ENCODE measurements around the gene NKD2.
A peak's percentile ranks its signal among the peaks of the same experiment; 100 is the strongest.

Gene NKD2

DNA sequence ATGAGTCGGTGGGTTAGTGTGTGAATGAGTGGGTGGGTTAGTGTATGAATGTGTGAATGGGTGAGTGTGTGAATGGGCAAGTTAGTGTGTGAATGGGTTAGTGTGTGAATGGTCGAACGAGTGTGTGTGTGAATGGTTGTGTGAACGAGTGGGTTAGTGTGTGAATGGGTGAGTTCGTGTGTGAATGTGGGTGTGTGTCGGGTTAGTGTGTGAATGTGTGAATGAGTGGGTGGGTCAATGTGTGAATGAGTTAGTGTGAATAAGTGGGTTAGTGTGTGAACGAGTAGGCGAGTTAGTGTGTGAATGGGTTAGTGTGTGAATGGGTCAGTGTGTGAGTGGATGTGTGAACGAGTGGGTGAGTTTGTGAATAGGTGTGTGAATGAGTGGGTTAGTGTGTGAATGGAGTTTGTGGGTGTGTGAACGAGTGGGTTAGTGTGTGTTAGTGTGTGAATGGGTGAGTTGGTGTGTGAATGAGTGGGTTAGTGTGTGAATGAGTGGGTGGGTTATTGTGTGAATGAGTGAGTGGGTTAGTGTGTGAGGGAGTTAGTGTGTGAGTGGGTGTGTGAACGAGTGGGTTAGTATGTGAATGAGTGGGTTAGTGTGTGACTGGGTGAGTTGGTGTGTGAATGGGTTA, 38.8 kb downstream of the NKD2 start:
- no peak for DNase-seq

DNA sequence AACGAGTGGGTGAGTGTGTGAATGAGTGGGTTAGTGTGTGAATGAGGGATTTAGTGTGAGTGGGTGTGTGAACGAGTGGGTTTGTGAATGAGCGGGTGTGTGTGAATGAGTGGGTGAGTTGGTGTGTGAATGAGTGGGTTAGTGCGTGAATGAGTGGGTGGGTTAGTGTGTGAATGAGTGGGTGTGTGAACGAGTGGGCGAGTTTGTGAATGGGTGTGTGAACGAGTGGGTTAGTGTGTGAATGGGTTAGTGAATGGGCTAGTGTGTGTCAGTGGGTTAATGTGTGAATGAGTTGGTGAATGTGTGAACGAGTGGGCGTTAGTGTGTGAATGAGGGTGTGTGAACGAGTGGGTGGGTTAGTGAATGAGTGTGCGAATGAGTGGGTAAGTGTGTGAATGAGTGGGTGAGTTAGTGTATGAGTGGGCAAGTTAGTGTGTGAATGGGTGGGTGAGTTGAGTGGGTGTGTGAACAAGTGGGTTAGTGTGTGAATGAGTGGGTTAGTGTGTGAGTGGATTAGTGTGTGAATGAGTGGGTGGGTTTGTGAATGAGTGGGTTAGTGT, 39.6 kb downstream of the NKD2 start:
- DNase-seq = no peak

DNA sequence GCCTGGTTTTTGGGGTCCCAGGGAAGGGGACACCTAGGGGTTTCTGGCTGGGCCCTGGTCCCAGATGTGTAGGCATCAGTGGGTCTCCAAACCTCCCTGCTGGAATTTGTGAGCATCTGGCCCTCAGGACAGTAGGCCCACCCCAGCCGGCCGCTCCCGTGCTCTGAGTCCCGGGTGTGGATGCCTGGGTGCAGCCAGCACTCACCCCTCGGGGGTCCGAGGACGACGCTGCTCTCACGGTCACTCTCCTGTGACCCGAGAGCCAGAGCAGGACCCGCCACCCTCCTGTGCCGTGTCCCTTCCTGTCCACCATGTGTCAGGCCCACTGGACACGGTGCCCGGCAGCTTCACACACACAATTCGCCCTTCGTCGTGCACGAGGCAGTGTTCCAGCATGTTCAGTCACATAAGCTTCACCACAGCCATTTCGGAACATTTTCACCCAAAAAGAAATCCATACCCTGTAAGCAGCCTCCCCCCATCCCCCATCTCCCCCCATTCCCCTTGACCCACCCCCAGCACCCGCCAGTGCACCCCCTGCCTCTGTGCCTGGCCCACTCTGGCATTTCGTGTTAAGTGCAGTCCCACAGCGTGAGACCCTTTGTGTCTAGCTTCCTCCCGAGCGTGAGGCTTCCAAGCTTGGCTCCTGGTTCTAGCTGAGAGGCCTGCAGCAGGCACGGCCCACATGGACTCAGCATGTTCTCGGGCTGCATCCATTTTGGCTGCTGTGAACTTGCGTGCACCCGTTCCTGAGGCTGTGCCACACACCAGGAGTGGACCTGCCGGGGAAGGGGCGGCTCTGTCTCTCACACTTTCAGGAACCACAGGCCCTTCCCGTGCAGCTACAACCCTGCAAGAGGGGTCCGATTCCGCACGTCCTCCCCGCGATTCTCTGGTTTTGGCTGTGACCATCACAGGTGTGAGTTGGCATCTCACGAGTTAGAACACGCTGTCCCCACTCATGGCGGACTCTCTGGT, 40.5 kb downstream of the NKD2 start:
- no peak for DNase-seq

DNA sequence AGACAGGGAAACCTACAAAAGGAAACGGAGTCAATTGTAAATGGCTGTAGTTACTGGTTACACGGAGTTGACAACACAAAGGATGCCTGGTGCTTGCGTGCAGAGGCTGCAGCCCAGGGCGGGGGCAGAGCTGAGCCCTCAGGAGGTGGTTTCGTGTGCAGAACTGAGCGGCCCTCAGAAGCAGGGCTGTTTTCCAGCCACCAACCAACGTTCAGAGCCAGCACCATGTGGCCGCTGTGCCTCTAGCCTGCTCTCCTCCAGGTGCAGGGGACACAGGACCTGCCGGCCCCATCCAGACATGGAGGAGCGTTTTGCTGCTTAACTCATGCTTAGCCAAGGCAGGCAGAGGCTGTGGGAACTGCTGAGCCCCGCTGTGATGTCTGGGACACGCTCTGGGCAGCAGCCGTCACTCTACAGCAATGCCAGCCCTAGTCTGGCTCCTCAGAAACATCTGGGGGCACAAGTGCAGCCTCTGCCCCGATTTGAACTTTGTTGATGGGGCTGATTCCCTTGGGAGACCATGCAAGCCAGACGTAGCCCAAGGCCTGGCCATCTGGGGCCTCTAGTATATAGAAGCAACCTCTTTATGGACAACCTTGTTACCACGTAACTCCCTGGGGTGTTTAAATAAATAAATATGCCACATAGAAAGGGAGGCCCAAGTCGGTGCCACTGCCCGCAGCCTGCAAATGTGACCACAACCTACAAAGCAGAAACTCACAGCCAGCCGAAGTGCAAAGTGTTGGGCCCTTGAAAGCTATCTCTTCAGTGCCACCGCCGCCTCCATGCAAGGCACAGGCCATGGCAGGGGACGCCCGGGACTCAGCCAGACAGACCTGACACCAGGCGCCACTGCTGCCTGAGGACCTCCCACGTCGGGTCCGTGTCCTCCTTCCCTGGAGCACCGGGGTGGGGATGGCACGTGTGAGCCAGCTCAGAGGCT, 42.1 kb downstream of the NKD2 start:
- peak; percentile 91 for DNase-seq

DNA sequence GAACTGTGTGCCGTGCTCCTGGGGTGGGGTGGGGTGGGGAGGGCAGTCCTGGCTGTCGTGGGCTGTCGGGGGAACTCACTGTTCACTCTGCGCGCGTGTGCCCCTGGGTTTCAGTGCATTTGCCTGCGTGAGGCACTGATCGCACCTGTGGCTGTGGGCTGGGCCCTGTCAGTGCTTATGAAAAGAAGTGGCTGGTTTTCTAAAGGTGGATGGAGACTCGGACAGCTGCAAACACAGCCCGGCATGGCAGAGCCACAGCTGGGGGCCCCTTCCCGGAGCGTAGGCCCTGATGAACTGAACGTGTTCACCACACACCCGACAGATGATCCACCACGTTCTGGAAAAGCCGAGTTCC, 42.7 kb downstream of the NKD2 start:
- no peak for DNase-seq

DNA sequence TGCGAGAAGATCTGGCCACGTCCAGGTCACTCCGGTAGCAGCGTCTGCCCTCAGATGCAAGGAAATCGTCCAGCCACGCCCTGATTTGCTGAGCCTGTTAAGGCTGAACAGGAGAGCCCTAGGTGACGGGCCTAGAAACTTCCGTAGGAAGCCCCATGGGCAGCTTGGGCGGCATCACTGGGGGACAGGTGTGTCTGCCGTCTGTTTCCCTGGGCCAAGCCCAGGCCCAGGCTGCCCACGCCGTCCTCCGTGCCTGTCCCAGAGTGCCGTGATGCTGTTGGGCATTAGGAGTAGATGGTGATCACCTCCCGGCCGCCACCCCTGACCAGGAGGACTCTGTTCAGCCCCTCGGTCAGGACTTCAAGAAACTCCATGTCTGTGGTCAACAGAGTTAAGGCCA, 43.5 kb downstream of the NKD2 start:
- no peak for DNase-seq

DNA sequence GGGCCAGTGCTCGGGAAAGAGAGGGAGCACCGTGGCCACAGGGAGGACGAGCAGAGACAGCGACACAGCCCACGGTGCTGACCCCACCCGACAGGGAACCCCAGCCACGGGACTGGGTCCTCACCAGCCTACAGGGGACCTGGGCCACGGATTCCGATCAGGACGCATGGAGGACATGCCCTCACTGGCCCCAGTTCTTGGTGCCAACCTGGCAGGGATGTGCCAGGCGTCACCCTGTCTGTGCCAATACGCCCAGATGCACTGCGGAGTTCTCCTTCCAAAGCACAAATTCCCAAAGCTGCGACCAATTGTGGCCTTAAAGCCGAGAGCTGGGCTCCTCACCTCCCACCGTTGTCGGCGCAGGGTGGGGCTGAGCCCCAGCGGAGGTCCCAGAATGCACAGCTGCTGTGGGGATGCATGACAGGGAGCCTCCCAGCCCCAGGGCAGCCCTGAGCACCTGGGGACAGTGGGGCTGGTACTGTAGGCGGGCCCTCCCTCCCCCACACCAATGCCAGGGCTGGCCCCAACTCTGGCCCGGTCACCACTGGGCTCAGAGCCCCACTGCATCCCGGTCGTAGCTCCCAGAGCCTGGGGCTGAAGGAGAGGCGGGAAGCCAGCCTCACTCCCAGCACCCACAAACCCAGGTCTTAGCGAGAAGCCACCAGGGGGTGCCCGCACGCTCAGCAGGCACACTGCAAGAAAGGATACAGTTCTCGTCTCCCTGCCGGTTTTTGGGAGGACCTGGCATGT, 44.2 kb downstream of the NKD2 start:
- no peak for DNase-seq

DNA sequence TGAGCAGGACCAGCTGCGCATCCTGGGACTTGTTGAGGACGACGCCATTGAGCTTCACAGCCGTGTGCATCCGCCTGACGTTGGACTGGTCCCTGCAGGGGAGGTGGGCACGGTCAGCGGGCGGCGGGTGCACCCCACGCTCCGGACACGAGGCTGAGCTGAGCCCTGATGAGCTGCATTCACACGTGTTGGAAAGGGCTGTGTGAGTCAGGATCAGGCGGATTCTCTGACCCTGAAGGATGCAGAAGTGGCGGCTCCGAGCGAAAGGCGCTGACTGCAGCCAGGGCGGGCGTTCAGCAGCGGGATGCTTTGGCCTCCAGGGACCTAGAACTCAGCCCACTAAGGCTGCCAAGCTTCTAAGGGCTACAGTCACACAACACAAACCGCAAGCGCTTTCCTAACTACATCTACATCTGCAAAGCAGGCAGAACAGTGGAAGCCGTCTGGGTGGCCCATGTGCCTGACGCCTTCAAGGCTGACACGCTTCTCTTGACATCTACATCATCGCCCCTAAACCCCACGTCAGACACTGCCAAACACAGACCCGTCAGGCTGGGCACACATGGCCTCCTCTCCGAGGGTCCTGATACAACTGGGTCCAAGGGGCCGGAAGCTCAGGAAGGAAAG, 44.9 kb downstream of the NKD2 start:
- DNase-seq = no peak

DNA sequence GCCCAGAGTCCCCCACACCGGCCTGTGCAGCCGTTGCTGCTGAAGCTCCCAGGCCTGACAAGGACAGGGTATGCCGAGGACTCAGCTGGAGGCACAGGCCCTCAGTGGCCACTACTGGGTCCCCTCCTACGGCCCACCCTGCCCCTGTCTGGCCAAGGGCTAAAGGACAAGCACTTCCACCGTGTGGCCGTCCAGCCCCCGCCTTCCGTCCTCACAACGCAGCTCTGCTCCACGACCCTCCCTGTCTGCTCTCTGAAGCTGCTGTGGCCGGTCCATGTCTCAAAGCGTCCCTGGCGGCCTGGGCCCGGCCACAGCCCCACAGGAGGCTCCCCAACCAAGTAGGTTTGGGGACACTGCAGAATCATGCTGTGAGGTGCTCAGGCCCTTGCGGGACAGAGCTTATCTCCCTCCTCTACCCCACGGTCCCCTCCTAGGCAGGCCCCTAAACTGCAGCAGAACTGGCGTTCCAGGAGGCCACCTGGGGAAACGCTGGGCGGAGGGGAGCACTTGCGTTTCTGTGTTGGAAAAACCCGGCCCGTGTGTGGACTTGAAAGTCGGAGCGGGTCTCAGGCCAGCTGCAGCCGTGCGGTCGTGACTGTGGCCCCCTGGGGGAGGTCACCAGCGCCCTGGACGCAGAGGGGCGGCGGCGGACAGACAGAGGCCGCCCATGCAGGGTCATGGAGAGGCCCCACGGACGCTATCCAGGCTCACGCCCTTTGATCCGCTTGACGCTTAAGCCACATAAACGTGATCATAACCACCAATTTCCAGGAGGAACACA, 45.6 kb downstream of the NKD2 start:
- no peak for DNase-seq

DNA sequence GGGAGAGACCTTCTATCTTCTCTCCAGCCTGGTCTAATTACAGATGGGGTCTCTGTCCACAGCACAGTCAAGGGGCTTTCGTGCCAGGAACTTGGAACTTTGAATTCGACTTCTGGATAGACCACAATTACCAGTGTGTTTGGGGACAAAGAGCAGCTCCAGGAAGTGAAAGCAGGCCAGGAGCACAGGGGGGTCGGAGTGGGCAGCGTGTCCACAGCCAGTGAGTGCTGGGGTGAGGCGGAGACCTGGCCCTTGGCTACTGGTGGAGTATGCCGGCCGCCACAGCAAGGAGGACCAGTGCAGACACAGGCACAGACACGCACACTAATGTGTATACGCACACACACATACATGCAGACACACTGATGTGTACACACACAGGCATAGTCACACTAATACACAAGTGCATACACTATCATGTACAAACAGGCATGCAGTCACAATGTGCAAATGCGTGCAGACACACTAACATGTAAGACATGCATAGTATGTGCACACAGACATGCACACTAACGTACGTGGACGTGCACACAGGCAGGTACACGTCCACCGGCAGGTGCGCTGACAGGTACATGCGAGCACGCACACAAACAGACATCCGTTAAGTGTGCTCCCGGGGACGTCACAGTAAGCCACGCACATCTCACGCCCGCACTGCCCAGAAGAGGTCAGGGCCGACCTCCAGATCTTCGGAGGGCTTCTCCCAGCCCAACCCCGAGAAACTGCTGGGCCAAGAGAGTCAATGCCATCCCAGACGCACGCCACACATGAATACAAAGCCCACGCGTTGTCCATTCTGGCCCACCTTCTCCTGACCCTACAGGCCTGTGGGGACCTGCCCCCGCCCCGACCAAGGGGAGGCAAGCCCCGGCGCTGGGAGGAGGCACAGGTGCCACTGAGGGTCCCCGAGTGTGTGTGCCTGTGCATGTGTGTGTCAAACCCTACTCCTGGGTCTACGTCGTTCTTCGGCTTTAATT, 46.5 kb downstream of the NKD2 start:
- DNase-seq = no peak

DNA sequence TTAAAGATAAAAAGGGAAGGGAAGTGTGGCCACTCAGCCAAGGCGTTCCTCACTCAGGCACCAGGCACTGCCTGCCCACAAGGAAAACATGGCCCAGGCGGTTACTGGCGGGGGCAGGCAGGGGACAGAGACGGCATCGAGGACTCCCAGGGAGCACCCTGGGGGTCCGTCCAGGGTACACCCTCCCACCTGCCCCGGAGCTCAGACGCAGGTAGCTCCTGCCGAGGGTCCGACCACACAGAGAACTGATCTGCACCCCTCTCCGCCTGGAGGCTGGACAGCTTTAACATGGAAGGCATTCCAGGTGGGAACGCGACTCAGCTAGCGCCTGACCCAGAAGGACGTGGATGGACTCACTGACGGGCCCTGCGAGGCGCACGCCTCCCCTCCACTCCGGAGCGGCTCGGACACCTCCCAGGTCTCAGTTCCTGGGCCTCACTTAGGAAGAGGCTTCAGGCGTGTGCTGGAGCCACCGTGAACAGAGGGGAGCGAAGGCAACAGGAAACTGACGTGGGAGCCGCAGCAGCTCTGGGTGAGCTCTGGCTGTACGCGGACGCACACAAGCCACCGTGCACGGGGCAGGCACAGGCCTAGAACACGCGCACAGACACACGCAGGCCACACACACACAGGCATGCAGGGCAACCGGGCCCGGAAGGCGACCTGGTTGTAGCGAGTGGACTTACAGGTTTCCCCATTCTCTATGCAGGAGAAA, 47.5 kb downstream of the NKD2 start:
- no peak for DNase-seq

DNA sequence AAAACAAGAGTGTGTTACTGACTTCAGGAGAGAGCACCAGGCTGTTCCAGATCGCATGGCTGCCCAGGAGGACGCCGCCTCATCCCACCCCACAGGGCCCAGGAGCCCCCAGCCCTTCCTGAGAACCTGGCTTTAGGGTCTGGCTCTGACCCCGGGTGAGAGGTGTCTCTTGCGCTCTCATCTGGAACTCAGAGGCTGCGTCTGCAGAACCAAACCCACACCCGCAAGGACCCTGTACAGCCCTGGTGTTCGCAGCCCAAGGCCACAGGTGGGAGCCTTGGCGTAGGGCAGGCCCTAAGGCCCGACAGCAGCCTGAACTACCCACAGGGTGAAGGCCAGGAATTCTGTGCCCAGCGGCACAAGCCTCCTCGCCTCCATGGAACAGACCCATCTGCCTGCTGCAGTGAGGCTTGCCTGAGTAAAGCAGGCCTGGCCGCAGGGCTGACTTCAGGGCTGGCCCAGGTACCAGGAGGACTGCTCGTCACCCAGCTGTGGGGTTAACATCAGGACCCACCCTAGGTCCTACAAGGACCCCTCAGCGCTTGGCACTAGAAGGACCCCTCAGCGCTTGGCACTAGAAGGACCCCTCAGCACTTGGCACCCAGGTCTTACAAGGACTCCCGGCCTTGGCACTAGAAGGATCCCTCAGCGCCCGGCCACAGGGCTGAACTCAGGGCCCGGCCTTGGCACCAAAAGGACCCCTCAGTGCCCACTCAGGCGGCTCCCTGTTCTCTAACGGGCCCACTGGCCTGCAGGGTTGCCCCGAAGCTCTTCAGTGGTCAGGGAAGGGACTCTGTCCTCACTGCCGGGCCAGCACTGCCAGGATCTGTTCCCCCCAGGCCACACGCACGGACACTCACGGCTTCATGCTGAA, 48.2 kb downstream of the NKD2 start:
- DNase-seq = no peak

DNA sequence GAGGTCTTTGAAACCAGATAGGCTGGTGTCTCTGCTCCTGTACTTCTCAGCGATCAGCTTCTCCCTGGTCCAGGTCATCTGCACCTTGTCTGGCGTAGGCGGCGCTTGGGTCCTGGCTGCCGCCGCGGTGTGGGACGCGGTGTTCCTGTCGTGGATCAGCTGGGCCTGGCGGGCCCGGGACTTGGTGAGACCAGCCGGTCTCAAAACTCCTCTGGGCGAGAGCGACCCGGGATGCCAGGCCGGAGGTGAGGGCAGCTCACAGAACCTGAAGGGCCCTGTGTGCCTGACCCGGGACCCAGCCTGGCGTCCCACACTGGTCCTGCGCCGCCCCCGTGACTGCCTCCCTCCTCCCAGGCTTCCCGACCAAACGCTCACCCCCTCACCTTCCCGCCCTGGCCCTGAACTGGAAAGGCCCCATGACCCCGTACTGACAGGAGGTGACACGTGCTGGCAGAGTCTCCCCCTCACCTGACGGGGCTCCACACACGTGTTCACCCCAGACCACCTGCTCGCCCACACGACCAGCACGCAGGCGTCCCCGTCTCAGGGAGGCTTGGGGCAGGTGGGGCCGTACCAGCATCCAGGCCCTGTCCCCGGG, 49.0 kb downstream of the NKD2 start:
- DNase-seq = no peak

DNA sequence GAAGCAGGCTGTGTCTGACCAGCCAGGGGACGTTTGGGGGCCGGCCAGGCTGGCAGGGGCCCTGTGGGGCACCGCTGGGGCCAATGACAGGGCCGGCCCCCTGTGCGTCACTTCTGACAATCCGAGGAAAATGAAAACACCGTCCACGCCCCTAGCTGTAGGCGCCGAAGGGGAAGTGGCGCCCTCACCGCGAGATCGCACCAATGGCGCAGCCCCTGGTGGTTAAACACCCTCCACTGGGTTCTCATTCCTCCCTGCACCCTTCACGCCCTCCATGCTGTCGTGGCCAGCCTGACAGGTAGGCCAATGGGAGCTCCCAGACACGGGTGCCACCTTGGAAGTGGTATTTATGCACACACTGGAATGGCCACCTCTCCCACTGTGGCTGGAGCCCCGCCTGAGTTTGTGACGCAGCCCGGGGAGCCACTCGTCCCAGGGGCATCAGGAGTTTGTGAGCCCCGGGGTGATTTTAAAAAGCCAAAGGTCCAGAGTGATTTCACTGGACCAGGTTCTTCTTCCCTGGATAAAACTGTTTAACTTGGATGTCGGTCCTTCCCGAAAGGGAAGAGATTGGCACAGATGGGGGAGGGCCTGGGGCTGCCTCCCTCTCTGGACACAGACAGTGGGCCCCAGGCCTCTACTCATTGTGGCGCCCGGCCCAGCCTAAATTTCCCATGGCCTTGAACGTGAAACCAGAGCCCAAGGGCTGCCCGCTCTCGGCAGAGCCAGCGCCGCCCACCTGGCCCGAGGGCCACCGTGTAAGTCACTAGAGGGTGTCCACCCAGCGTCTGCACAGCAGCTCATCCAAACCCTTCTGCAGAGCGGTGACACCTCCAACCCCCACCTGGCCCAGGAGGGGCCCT, 49.7 kb downstream of the NKD2 start:
- DNase-seq = no peak

DNA sequence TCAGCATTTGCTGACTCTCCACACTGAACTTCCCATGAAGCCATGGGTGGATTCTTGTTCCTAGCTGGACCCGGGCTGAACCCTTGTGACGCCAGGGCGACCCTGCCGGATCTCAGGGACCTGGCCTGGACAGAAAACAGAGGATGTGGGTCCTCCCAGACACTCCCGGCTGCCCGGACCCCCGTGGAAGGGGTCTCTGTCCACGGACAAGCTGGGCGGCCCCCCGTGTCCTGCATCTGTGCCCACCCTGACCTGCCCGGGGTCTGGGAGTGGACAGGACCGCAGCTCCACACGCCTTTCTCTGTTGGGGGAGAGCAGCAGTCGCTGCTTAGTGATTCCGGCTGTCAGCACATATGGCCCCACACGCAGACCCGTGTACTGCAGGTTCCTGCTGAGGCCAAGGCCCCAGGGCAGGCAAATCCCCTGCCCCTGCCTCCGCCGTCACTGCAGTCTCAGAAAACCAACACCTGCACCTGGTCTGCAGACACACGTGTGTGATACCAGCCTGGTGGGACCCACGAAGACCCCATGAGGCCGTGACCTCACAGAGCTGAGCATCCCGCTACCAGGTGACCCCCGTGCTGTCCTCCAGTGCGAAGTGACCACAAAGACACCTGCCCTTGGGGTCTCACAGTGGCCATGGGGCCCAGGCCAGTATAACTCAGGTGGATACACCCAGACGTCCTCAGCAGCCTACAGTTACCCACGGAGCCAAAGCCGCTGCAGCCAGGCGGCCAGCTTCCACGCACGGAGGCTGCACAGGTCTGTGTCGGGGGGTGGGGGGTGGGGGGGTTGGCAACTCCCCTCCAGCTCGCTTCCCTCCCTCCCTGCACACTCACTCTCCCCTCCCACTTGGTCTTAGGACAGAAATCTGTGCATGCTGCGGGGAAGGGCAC, 50.6 kb downstream of the NKD2 start:
- DNase-seq = no peak
